BLaER1 (cell line): ENCODE measurements around the gene OTOP2.
A peak's percentile ranks its signal among the peaks of the same experiment; 100 is the strongest.
"Not testable (repeated sequence)": the region's sequence is repeated elsewhere in the genome, so short reads cannot be mapped to it uniquely, and the experiment has no call there.

Source experiments
- H3K27ac ChIP-seq: shearing (Covaris generic); formaldehyde crosslinking; 2 replicates; pipeline ENCODE4 v1.8.1; 2022
- H3K27me3 ChIP-seq: shearing (Covaris generic); formaldehyde crosslinking; 2 replicates; pipeline ENCODE4 v1.8.1; 2022
- H3K36me3 ChIP-seq: shearing (Covaris generic); formaldehyde crosslinking; 2 replicates; pipeline ENCODE4 v1.8.1; 2022
- H3K4me1 ChIP-seq: shearing (Covaris generic); formaldehyde crosslinking; 2 replicates; pipeline ENCODE4 v1.8.1; 2022
- H3K4me2 ChIP-seq: shearing (Covaris generic); formaldehyde crosslinking; 2 replicates; pipeline ENCODE4 v1.8.1; 2022
- H3K4me3 ChIP-seq: shearing (Covaris generic); formaldehyde crosslinking; 2 replicates; pipeline ENCODE4 v1.8.1; 2022
- H3K9ac ChIP-seq: shearing (Covaris generic); formaldehyde crosslinking; 2 replicates; pipeline ENCODE4 v1.8.1; 2022
- H3K9me3 ChIP-seq: shearing (Covaris generic); formaldehyde crosslinking; 2 replicates; pipeline ENCODE4 v1.8.1; 2022
- H4K20me1 ChIP-seq: shearing (Covaris generic); formaldehyde crosslinking; 2 replicates; pipeline ENCODE4 v1.8.1; 2022
- Cebpa-rat ChIP-seq: shearing (Covaris generic); IDR thresholded peaks from 2 replicates; pipeline ENCODE4 v1.8.1; 2022

The OTOP2 gene

GRCh38 chr17:74979408-74980146 lies 55.5 kb downstream of the OTOP2 start:
- Histone ChIP-seq H3K36me3 (no peaks in the 10 kb centered on the region), H3K9ac (no peak overlapping the region), H3K4me1 (peaks cover 16% of the 10 kb centered on the region), H3K9me3 (no peaks in the 10 kb centered on the region), H3K4me2 (no peak overlapping the region), H4K20me1 (no peaks in the 10 kb centered on the region), H3K27me3 (peaks cover 28% of the 10 kb centered on the region), H3K27ac (no peak overlapping the region), H3K4me3 (no peak overlapping the region)
- no peak for TF ChIP-seq Cebpa-rat

GRCh38 chr17:74981318-74981978 lies 57.4 kb downstream of the OTOP2 start:
- Histone ChIP-seq H3K27ac (no peak overlapping the region), H3K9me3 (no peaks in the 10 kb centered on the region), H3K36me3 (no peaks in the 10 kb centered on the region), H3K4me3 (peak overlapping the region; percentile 67), H3K4me1 (peaks cover 16% of the 10 kb centered on the region), H3K4me2 (peak overlapping the region; percentile 98), H4K20me1 (no peaks in the 10 kb centered on the region), H3K9ac (peak overlapping the region; percentile 58; the same call in 1 of the 2 replicates), H3K27me3 (peaks cover 27% of the 10 kb centered on the region)
- TF ChIP-seq Cebpa-rat, result no peak

GRCh38 chr17:74981979-74982662 lies 58.0 kb downstream of the OTOP2 start:
- Histone ChIP-seq H3K4me3 (peak overlapping the region; percentile 67), H3K27ac (no peak overlapping the region), H3K9me3 (no peaks in the 10 kb centered on the region), H3K4me2 (peak overlapping the region; percentile 98), H3K27me3 (peaks cover 27% of the 10 kb centered on the region), H3K9ac (peak overlapping the region; percentile 58), H4K20me1 (no peaks in the 10 kb centered on the region), H3K4me1 (peaks cover 20% of the 10 kb centered on the region), H3K36me3 (no peaks in the 10 kb centered on the region)
- TF ChIP-seq Cebpa-rat, result no peak

DNA sequence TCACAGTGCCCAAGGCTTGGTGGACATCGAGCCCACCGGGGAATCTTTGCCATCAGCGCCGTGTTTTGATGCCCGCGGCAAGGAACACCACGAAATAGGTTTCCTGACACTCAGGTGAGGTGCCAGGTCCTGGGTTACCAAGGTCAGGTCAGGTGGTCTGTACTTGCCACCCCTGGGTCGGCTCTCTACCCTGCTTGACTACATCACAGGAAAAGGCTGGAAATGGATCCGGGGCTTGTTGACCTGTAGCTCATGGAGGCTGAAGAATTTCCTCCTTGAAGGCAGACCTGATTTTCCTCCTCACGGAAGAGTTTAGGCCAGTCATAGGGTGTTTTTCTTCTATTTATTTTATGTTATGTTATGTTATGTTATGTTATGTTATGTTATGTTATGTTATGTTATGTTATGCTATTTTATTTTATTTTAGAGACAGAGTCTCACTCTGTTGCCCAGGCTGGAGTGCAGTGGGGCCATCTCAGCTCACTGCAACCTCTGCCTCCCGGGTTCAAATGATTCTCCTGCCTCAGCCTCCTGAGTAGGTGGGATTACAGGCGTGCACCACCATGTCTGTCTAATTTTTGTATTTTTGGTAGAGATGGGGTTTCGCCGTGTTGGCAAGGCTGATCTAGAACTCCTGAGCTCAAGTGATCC lies 58.7 kb downstream of the OTOP2 start:
- Histone ChIP-seq H3K9ac (peak overlapping the region; percentile 58; the same call in 1 of the 2 replicates), H3K27me3 (peaks cover 27% of the 10 kb centered on the region), H3K4me3 (peak overlapping the region; percentile 67), H3K4me2 (peak overlapping the region; percentile 98), H3K4me1 (peaks cover 22% of the 10 kb centered on the region)
- not testable (repeated sequence) for H4K20me1 ChIP-seq, H3K36me3 ChIP-seq, H3K9me3 ChIP-seq, H3K27ac ChIP-seq
